NCI-H2107 (cell line): Measurements from ENCODE around the gene CNTNAP2.

ENCODE experiments used
- DNase-seq: peaks from one replicate; lab custom pipeline; 2025; lab: John Stamatoyannopoulos, UW

The CNTNAP2 gene

DNA sequence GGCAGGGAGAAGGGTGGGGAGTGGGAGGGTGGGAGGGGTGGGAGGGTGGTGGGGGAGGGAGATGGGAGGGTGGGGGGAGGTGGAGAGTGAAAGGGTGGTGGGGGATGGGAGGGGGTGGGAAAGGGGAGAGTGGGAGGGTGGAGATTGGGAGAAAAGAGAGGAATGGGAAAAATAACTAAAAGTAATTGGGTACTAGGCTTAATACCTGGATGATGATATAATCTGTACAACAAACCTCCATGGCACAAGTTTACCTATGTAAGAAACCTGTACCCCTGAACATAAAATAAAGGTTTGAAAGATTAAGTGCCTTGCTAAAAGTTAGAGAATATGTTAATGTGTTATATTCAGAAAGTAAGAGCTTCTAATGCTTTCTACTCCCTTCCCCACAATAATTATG is 564.9 kb downstream of the CNTNAP2 start:
- DNase-seq, result no peak

DNA sequence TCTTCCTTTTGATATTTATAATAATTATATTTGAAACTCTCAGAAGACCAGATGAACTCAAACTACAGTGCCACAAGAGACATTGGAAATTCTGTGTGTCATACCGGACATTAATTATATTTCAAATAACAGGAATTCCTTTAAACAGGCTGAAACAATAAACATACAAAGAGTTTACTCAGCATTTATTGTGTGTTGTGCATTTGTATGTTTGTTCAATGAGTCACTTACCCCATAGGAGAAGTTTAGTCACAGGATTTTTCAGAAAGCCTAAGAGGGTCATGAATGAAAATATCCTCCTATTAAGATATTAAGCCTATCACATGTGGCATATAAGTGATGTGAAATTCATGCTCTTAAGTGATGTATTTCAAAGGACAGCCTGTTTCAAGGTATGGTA is 566.8 kb downstream of the CNTNAP2 start:
- no peak for DNase-seq

- DNase-seq, result no peak
Measured at GRCh38 chr7:146690987-146691386, 574.4 kb downstream of the CNTNAP2 start.

- no peak for DNase-seq
Measured at GRCh38 chr7:146698995-146699610, 582.5 kb downstream of the CNTNAP2 start.

- no peak for DNase-seq
Measured at GRCh38 chr7:146700015-146700560, 583.5 kb downstream of the CNTNAP2 start.

- no peak for DNase-seq
Measured at GRCh38 chr7:146701166-146701565, 584.6 kb downstream of the CNTNAP2 start.

- DNase-seq, result no peak
Measured at GRCh38 chr7:146702898-146703297, 586.3 kb downstream of the CNTNAP2 start.

- DNase-seq, result no peak
Measured at GRCh38 chr7:146709451-146710027, 592.9 kb downstream of the CNTNAP2 start.

DNA sequence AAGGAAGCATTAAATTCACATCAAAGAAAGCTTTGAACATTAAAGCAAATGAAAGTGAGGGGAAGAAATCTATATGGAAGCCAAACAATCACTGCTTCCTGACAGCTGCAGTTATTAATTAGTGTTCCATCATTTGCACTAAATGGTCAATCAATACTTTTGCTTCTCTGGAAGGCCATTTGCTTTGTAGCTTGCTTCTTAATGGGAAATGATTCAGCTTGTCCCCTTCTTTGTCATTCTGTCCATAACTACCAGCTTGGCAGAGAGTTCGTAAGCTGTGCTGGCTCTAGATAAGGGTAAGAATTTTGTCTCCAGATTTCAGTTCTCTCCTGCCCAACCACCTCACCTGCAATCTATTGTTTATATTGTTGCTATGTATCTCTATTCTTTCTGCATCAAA is 596.6 kb downstream of the CNTNAP2 start:
- no peak for DNase-seq

DNA sequence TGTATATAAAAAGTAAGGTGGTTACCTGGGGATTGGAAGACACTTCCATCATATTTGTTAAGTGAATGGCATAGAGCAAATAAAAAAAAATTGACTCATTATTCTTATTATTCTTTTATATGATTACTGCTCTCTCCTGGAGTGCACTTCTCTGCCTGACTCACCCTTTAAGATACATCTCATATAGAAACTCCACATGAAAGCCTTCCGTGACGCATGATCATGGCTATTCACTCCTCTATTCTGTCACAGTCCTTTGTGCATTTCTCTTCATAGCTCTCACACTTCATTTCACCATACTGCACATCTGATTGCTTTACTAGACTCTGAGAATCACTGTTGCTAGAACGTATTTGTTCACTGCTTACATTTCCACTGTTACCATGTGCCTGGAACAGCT is 597.3 kb downstream of the CNTNAP2 start:
- DNase-seq, result no peak

DNA sequence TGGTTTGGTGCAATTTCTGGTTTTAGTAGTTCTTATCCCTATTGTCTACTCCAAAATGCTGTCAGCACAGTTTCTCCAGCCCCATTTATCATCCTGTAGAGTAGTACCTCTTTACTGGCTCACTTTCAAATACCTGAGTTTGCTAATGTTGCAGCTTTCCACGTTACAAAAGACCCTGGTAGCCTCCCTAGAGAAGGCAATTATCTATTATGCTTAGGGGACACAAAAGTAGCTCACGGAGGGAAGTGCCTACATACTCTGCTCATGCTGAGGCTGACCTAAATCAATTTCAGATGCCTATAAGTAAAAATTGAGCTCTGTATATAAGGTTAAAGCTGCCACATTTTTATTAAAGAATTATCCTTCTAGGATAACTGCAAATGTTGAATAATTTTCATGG is 603.6 kb downstream of the CNTNAP2 start:
- no peak for DNase-seq

GRCh38 chr7:146722986-146723385 is 606.4 kb downstream of the CNTNAP2 start:
- DNase-seq, result no peak

- no peak for DNase-seq
Measured at GRCh38 chr7:146725520-146725919, 608.9 kb downstream of the CNTNAP2 start.

- no peak for DNase-seq
Measured at GRCh38 chr7:146728141-146728540, 611.5 kb downstream of the CNTNAP2 start.

DNA sequence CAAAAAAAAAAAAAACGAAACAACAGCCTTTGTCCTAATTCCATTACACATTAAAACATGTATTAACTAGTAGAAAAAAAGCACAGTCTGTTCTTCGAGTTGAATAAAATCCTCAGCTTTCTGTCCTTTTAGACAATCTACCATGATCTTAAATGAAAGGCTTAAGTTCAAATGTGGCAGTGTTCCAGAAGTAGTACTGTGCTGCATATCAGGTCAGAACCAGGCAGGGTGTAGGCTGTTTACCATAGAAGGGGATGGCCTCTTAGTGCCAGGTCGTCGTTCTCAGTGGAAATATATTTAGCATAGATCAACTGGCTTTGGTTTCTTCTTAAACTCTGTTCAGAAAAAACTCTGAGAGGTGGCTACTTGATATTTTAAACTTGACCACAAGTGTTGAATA is 612.0 kb downstream of the CNTNAP2 start:
- no peak for DNase-seq

DNA sequence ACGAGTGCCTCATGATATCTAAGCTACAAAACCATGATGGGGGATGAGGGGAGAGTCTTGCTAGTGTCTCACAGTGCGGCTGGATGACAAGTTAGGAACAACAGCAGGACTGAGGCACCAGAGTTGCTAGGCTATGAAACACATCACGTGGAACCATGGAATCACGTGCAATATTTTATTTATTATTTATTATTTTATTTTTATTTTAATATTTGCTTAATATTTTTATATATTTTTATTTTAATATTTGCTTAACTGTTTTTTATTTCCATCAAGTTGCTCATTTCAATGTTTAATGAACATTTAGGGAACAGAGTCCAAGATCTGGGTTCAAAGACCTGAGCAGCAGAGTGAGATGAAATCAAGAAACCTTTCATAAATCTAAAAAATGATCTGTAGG is 614.6 kb downstream of the CNTNAP2 start:
- DNase-seq, result no peak

GRCh38 chr7:146735992-146736391 is 619.4 kb downstream of the CNTNAP2 start:
- DNase-seq, result no peak

DNA sequence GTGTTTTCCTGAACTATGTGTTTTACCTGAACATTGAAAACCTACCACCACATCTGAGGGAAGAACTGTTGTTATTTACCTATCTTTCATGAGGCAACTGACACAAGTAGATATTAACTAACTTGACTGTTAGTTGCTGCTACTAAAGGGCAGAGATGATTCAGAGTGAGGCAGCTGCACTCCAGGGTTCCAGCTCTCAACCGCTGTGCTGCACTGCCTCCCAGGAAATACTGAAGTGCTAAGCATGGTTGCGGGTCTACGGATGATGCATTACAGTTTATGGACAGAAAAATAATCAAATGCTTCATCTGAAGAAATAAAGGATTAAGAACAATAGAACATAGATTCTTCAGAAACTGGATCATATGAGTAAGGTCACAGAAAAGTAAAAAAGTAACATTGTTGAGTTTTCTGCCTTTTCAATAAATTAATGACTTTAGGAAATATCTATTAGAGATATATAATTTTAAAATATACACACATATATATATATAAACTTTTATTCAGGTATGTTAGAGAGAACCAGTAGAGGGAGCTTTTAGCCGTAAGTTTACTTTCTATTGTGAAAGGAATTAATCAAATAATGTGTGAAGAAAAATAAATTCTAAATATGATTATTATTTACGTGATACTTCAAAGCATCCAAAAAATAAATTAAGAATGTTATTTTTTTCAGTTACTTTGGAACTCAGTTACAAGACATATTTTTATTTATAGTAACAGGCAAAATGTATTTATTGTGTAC is 620.0 kb downstream of the CNTNAP2 start:
- DNase-seq, result no peak

- DNase-seq, result no peak
Measured at GRCh38 chr7:146740039-146740438, 623.4 kb downstream of the CNTNAP2 start.

- no peak for DNase-seq
Measured at GRCh38 chr7:146741911-146742310, 625.3 kb downstream of the CNTNAP2 start.

- DNase-seq, result no peak
Measured at GRCh38 chr7:146754385-146754784, 637.8 kb downstream of the CNTNAP2 start.

DNA sequence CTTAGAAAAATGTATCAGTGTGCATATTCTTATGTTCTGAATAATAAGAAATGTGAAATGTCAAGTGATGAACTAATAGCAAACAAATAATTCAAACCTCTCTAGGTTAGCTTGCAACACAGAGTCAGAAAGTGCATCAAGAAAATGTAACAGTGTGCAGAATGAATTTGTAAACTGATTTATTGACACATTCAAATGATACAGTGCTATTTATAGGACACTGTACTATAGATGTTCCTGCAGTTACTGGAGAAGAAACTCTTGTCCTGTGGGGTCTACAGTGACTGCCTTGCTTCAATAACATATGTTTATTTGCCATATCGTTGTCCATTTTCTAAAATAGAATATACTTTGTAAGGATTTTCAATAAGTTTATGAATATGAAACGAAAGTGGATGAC is 639.0 kb downstream of the CNTNAP2 start:
- DNase-seq, result no peak

GRCh38 chr7:146764458-146764857 is 647.9 kb downstream of the CNTNAP2 start:
- no peak for DNase-seq
